RWPE2 (cell line): ENCODE data around the gene ITIH5.

Source experiments
- ATAC-seq: fragments of 200-7000 bp; cut with Tn5 transposase; 3 replicates; pipeline ENCODE4 v1.9.1; 2021; ENCODE audit warnings: low read depth
- DNase-seq: peaks from one replicate; pipeline ENCODE4 v3.0.0-alpha.2; 2020; ENCODE audit warnings: low spot score
- H3K27ac ChIP-seq: fragments of 450-650 bp; 2 replicates; pipeline ENCODE4 v1.5.1; 2017; ENCODE audit warnings: mild to moderate bottlenecking; ENCODE audit not compliant: poor library complexity, severe bottlenecking
- H3K27me3 ChIP-seq: fragments of 250-450 bp; sonication (Bioruptor Pico); 2 replicates; pipeline ENCODE4 v1.5.1; 2021; ENCODE audit warnings: mild to moderate bottlenecking, moderate library complexity; ENCODE audit not compliant: insufficient read depth, poor library complexity, severe bottlenecking
- H3K36me3 ChIP-seq: fragments of 250-450 bp; sonication (Bioruptor Pico); 2 replicates; pipeline ENCODE4 v1.5.1; 2020; ENCODE audit warnings: low read depth, mild to moderate bottlenecking, moderate library complexity
- H3K4me1 ChIP-seq: fragments of 250-450 bp; sonication (Bioruptor Pico); 2 replicates; pipeline ENCODE4 v1.5.1; 2021; ENCODE audit warnings: mild to moderate bottlenecking, moderate library complexity; ENCODE audit not compliant: insufficient read depth, poor library complexity, severe bottlenecking
- H3K4me3 ChIP-seq: fragments of 250-450 bp; sonication (Bioruptor Pico); 2 replicates; pipeline ENCODE4 v1.5.1; 2021; ENCODE audit warnings: mild to moderate bottlenecking, moderate library complexity; ENCODE audit not compliant: severe bottlenecking
- H3K9me3 ChIP-seq: fragments of 250-450 bp; sonication (Bioruptor Pico); 2 replicates; pipeline ENCODE4 v1.5.1; 2021; ENCODE audit warnings: mild to moderate bottlenecking, moderate library complexity; ENCODE audit not compliant: severe bottlenecking
- TF ChIP-seq, protein P1 (sequence below): fragments of 450-650 bp; IDR thresholded peaks from one replicate; pipeline ENCODE4 v1.5.1; 2017; ENCODE audit warnings: mild to moderate bottlenecking, moderate library complexity; ENCODE audit not compliant: poor library complexity, severe bottlenecking

Gene ITIH5

DNA sequence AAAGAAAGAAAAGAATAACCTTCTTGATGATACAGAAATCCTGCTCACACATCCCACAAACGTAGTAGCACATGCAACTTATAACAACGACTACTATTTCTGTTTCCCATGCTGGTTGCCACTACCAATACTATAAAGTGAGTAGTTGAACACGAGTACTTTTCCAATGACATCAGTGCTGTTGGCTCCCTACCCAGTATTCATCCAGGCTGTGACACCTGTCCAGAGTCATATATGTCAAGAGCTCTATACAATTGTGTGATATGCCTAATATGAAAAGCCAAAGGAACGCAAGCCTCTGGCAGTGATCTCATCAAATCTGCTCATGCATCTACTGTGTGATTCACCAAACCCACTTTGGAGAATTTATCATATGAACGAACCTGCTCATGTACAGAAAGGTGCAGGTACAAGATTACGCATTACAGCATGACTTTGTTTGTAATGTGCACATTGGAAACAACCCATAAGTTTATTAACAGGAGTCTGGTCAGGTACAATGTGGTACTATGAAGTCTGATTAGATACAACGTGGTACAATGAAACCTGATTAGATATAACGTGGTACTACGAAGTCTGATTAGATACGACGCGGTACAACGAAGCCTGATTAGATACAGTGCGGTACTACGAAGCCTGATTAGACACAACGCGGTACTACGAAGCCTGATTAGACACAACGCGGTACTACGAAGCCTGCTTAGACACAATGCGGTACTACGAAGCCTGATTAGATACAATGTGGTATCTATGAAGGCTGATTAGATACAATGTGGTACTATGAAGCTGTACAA lies 5.8 kb upstream of the ITIH5 start:
- no peak for DNase-seq
- Histone ChIP-seq H3K36me3 (no peaks in the 10 kb centered on the region), H3K4me1 (no peaks in the 10 kb centered on the region), H3K4me3 (no peak overlapping the region), H3K27ac (no peak overlapping the region), H3K27me3 (peaks cover 11% of the 10 kb centered on the region), H3K9me3 (no peaks in the 10 kb centered on the region)
- ATAC-seq, result no peak
- TF ChIP-seq, protein P1, sequence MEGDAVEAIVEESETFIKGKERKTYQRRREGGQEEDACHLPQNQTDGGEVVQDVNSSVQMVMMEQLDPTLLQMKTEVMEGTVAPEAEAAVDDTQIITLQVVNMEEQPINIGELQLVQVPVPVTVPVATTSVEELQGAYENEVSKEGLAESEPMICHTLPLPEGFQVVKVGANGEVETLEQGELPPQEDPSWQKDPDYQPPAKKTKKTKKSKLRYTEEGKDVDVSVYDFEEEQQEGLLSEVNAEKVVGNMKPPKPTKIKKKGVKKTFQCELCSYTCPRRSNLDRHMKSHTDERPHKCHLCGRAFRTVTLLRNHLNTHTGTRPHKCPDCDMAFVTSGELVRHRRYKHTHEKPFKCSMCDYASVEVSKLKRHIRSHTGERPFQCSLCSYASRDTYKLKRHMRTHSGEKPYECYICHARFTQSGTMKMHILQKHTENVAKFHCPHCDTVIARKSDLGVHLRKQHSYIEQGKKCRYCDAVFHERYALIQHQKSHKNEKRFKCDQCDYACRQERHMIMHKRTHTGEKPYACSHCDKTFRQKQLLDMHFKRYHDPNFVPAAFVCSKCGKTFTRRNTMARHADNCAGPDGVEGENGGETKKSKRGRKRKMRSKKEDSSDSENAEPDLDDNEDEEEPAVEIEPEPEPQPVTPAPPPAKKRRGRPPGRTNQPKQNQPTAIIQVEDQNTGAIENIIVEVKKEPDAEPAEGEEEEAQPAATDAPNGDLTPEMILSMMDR, result no peak

DNA sequence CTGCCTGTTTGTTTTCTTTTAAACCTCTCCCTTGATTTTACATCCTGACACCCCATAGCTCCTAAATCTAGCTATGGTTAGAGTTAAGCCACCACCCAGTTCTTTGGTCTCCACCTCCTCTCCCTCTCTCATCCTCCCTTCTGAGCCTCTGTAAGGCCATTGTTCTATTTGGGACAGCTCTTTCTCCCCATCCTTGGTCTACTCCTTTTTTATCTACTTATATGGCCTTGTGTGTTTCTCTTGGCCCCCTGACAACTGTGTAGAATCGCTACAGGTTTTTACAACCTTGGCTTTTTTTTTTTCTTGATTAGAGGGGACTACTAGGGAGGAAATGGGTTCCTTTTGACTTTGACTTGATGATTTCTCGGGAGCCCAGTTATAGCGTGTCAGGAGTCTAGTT lies 3.4 kb upstream of the ITIH5 start:
- no peak overlapping the region for H3K4me3 ChIP-seq
- peaks cover 26% of the 10 kb centered on the region for H3K27me3 ChIP-seq
- no peak overlapping the region for H3K27ac ChIP-seq
- H3K9me3 ChIP-seq, result no peaks in the 10 kb centered on the region
- H3K4me1 ChIP-seq, result no peaks in the 10 kb centered on the region
- no peaks in the 10 kb centered on the region for H3K36me3 ChIP-seq
- TF ChIP-seq, protein P1, result no peak
- DNase-seq, result no peak
- ATAC-seq, result no peak

DNA sequence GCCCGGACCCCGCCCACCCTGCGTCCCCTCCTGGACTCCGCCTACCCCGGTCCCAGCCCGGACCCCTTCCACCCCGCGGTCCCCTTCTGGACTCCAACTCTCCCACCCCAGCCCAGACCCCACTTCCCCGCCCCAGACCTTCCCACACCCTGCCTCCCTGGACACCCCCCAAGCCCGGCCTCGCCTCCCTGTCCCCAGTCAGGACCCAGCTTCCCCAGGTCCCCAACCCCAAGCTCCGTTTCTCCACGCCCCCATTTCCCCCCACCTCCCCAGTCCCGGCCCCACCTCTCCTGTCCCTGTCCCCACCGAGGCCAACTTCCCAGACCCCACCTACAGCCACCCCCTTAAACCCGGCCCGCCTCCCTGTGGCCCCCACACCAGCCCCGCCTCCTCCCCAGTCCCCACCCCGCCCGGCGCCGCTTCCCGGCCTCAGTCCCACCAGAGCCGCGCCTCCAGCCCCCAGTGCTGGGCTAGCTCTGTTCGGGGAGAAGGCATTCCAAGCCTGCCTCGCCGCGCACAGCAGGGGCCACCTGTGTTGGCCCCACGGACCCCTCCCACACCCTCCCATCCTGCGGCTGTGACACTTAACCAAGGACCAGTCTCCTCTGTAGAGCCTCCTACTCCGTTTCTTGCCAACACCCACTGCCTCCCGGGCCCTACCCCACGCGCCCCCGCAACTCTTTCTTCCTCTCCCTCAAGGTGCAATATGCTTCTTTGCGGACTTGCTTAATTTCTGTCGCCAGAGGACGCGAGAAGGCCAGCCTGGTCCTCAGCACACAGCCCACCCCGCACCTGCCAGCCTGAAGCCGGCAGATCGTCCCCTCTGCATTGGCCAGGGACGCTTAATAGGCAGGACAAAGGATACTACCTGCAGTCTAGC lies 736 bp upstream of the ITIH5 start:
- DNase-seq, result no peak

DNA sequence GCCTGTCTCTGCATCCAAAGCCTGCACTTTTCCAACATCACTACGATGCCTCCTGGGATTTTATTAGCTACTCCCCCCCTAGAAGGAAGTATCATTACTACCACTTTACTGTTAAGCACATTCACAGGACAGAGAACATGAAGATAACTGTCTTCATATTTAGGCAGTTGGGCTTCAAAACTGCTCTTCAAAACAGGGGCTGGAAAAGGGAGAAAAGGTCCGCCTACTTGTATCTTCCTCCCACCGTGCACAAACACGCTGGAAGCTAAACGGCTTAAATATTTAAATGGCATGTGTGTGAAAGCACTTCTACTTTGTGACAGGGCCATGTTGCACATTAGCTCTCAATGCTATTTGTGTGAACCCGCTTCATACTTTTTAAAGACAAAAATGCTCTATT lies 999 bp downstream of the ITIH5 start:
- H3K4me1 ChIP-seq, result no peaks in the 10 kb centered on the region
- no peak overlapping the region for H3K4me3 ChIP-seq
- TF ChIP-seq, protein P1, result no peak
- H3K27me3 ChIP-seq, result peaks cover 47% of the 10 kb centered on the region
- no peak overlapping the region for H3K27ac ChIP-seq
- no peaks in the 10 kb centered on the region for H3K36me3 ChIP-seq
- no peak for DNase-seq
- ATAC-seq, result no peak
- H3K9me3 ChIP-seq, result no peaks in the 10 kb centered on the region

More for the DNA sequence above, 736 bp upstream of the ITIH5 start:
- Histone ChIP-seq H3K27me3 (peaks cover 46% of the 10 kb centered on the region), H3K36me3 (no peaks in the 10 kb centered on the region), H3K4me3 (no peak overlapping the region), H3K27ac (no peak overlapping the region), H3K4me1 (no peaks in the 10 kb centered on the region), H3K9me3 (no peaks in the 10 kb centered on the region)
- TF ChIP-seq, protein P1, result no peak
- peak; percentile 33; the same call in 1 of the 3 replicates for ATAC-seq
